HCT116 (cell line): Measurements from ENCODE around the gene RAB30. TPM values are rescaled to one million over a fixed set of nuclear protein-coding genes. Genes with fewer than 3 reads are reported as not detected.

ENCODE experiments used
- ATAC-seq: fragments of 200-7000 bp; cut with Tn5 transposase; 2 replicates; pipeline ENCODE4 v1.9.1; 2020; ENCODE audit warnings: mild to moderate bottlenecking, moderate library complexity
- BruUV-seq: library from RNA; stranded (reverse); fragments of 400-500 nt; replicated peaks from 2 replicates; lab custom pipeline; 2021; lab: Mats Ljungman, UMichigan
- CTCF ChIA-PET: fragments of 300-600 bp; sonication (Branson Sonifier 250); formaldehyde crosslinking; loops from one replicate; lab custom pipeline; 2021; ENCODE audit warnings: antibody characterized with exemption; lab: Charles Lee
- POLR2A ChIA-PET: fragments of 300-600, 350-600 bp; sonication (Branson Sonifier 250); formaldehyde crosslinking; loops from one replicate; lab custom pipeline; 2021; ENCODE audit warnings: antibody characterized with exemption; lab: Charles Lee
- RAD21 ChIA-PET, 2 experiments: fragments of 300-600 bp; sonication (Branson Sonifier 250); formaldehyde crosslinking; loops; one replicate each; lab custom pipeline; 2023; ENCODE audit warnings: low total read pairs in 2 of 2; ENCODE audit not compliant: uncharacterized antibody in 2 of 2, unreplicated experiment in 2 of 2, low non-redundant PET in 1 of 2; lab: Charles Lee
- DNase-seq: peaks from one replicate; pipeline ENCODE4 v3.0.0-alpha.2; 2010; ENCODE audit warnings: low read depth, low spot score
- H2AFZ ChIP-seq: fragments of 200-600 bp; shearing (Covaris generic), sonication (generic); 2 replicates; pipeline ENCODE4 v1.6.1; 2017; ENCODE audit warnings: low read depth, mixed run types, mixed read lengths, antibody characterized with exemption, low read length; ENCODE audit not compliant: poor library complexity, severe bottlenecking
- H3K27ac ChIP-seq: 2 replicates; pipeline ENCODE4 v1.5.1; 2012; ENCODE audit warnings: low read depth, low read length
- H3K27me3 ChIP-seq: fragments of 200-600 bp; sonication (generic); 2 replicates; pipeline ENCODE4 v1.6.1; 2016; ENCODE audit warnings: mixed run types, low read length, mixed read lengths; ENCODE audit not compliant: insufficient read depth
- H3K36me3 ChIP-seq, 2 experiments: fragments of 200-500 bp in 1 of 2; fragments of 200-600 bp in 1 of 2; sonication (Bioruptor generic) in 1 of 2; sonication (generic) in 1 of 2; 2 replicates each; pipeline versions ENCODE4 v1.5.1 to v1.6.1; 2014 to 2016; ENCODE audit warnings: low read length in 2 of 2, inconsistent platforms in 1 of 2, mixed read lengths in 1 of 2, mixed run types in 1 of 2; ENCODE audit not compliant: insufficient read depth in 2 of 2, control insufficient read depth in 1 of 2
- H3K4me1 ChIP-seq, 2 experiments: fragments of 200-600 bp in 1 of 2; sonication (generic) in 1 of 2; 2 replicates each; pipeline versions ENCODE4 v1.5.1 to v1.6.1; 2012 to 2017; ENCODE audit warnings: low read length in 2 of 2, inconsistent platforms in 1 of 2, mild to moderate bottlenecking in 1 of 2, mixed read lengths in 1 of 2, mixed run types in 1 of 2, moderate library complexity in 1 of 2; ENCODE audit not compliant: insufficient read depth in 2 of 2, control insufficient read depth in 1 of 2
- H3K4me2 ChIP-seq: fragments of 200-600 bp; sonication (generic); 2 replicates; pipeline ENCODE4 v1.6.1; 2017; ENCODE audit warnings: mixed run types, low read length, mixed read lengths
- H3K4me3 ChIP-seq, 2 experiments: fragments of 200-600 bp in 1 of 2; sonication (generic) in 1 of 2; replicated peaks in 1 of 2; 2 replicates each; pipeline ENCODE4 v1.5.1; 2011 to 2016; ENCODE audit warnings: low read length in 2 of 2, control low read depth in 1 of 2, low read depth in 1 of 2, mild to moderate bottlenecking in 1 of 2, mixed read lengths in 1 of 2, mixed run types in 1 of 2
- H3K79me2 ChIP-seq: fragments of 200-600 bp; sonication (generic); 2 replicates; pipeline ENCODE4 v1.6.1; 2017; ENCODE audit warnings: mild to moderate bottlenecking, mixed run types, low read length, moderate library complexity, mixed read lengths; ENCODE audit not compliant: insufficient read depth
- H3K9ac ChIP-seq: fragments of 200-600 bp; sonication (generic); 2 replicates; pipeline ENCODE4 v1.6.1; 2016; ENCODE audit warnings: low read length, mixed read lengths
- H3K9me2 ChIP-seq: fragments of 200-600 bp; sonication (generic), shearing (Covaris generic); 2 replicates; pipeline ENCODE4 v1.6.1; 2017; ENCODE audit warnings: mixed run types, mild to moderate bottlenecking, moderate library complexity; ENCODE audit not compliant: insufficient read depth
- H3K9me3 ChIP-seq, 2 experiments: fragments of 200-500 bp in 1 of 2; fragments of 200-600 bp in 1 of 2; sonication (Bioruptor generic) in 1 of 2; sonication (generic) in 1 of 2; 2 replicates each; pipeline ENCODE4 v1.6.1; 2014 to 2017; ENCODE audit warnings: low read length in 2 of 2, mixed read lengths in 2 of 2, inconsistent platforms in 1 of 2, low read depth in 1 of 2, mild to moderate bottlenecking in 1 of 2, mixed run types in 1 of 2, moderate library complexity in 1 of 2; ENCODE audit not compliant: control insufficient read depth in 1 of 2, insufficient read depth in 1 of 2
- H4K20me1 ChIP-seq: fragments of 200-600 bp; sonication (generic), shearing (Covaris generic); 2 replicates; pipeline ENCODE4 v1.6.1; 2017; ENCODE audit warnings: mixed run types, mild to moderate bottlenecking, moderate library complexity; ENCODE audit not compliant: insufficient read depth
- CBX3 ChIP-seq: IDR thresholded peaks from 2 replicates; pipeline ENCODE4 v1.6.1; 2012; ENCODE audit warnings: low read depth
- CEBPB ChIP-seq: IDR thresholded peaks from 2 replicates; pipeline ENCODE4 v1.6.1; 2012; ENCODE audit warnings: low read depth
- CTCF ChIP-seq, 3 experiments: fragments of 200-600 bp in 1 of 3; sonication (generic) in 1 of 3; IDR thresholded peaks in 2 of 3; conservative IDR thresholded peaks in 1 of 3; 2 replicates each; pipeline ENCODE4 v1.5.1; 2012 to 2017; ENCODE audit warnings: low read depth in 2 of 3, low read length in 2 of 3, antibody characterized with exemption in 1 of 3, borderline replicate concordance in 1 of 3, control low read depth in 1 of 3, mild to moderate bottlenecking in 1 of 3, mixed read lengths in 1 of 3, mixed run types in 1 of 3, moderate library complexity in 1 of 3; ENCODE audit not compliant: insufficient read depth in 1 of 3
- EGR1 ChIP-seq: IDR thresholded peaks from 2 replicates; pipeline ENCODE4 v1.6.1; 2012; ENCODE audit warnings: low read depth
- ELF1 ChIP-seq: IDR thresholded peaks from 2 replicates; pipeline ENCODE4 v1.6.1; 2012; ENCODE audit warnings: low read depth, borderline replicate concordance
- EZH2phosphoT487 ChIP-seq: fragments of 200-600 bp; IDR thresholded peaks from 2 replicates; pipeline ENCODE4 v1.6.1; 2018; ENCODE audit warnings: antibody characterized with exemption, borderline replicate concordance
- FOSL1 ChIP-seq: IDR thresholded peaks from 2 replicates; pipeline ENCODE4 v1.6.1; 2012; ENCODE audit warnings: low read depth
- JUND ChIP-seq: IDR thresholded peaks from 2 replicates; pipeline ENCODE4 v1.6.1; 2012
- MAX ChIP-seq: IDR thresholded peaks from 2 replicates; pipeline ENCODE4 v1.6.1; 2012
- POLR2A ChIP-seq: IDR thresholded peaks from 2 replicates; pipeline ENCODE4 v1.7.0; 2011; ENCODE audit warnings: borderline replicate concordance; ENCODE audit not compliant: insufficient read depth, insufficient read length; ENCODE audit errors: extremely low read depth
- POLR2AphosphoS5 ChIP-seq: IDR thresholded peaks from 2 replicates; pipeline ENCODE4 v1.6.1; 2011; ENCODE audit warnings: mild to moderate bottlenecking, low read depth, low read length, moderate library complexity
- RAD21 ChIP-seq: IDR thresholded peaks from 2 replicates; pipeline ENCODE4 v1.6.1; 2012; ENCODE audit warnings: low read depth, mild to moderate bottlenecking
- REST ChIP-seq: IDR thresholded peaks from 2 replicates; pipeline ENCODE4 v1.6.1; 2012; ENCODE audit warnings: low read depth
- SIN3A ChIP-seq: IDR thresholded peaks from 2 replicates; pipeline ENCODE4 v1.6.1; 2012; ENCODE audit warnings: low read depth
- SP1 ChIP-seq: IDR thresholded peaks from 2 replicates; pipeline ENCODE4 v1.6.1; 2012; ENCODE audit warnings: low read depth
- SRF ChIP-seq: IDR thresholded peaks from 2 replicates; pipeline ENCODE4 v1.6.1; 2012; ENCODE audit warnings: low read depth
- TCF7L2 ChIP-seq: IDR thresholded peaks from 2 replicates; pipeline ENCODE4 v1.7.0; 2011; ENCODE audit warnings: borderline replicate concordance, inconsistent platforms; ENCODE audit not compliant: insufficient read depth, insufficient read length; ENCODE audit errors: extremely low read depth
- ZFX ChIP-seq: fragments of 450-650 bp; IDR thresholded peaks from 2 replicates; pipeline ENCODE4 v1.6.1; 2017
- intact Hi-C: fragments of 100-400 bp; cut with micrococcal nuclease; formaldehyde crosslinking; loops from 2 replicates; pipeline ENCODE4 v1.10.0; 2022
- total RNA-seq: library from RNA; stranded (reverse); gene quantifications from one replicate; pipeline ENCODE4 v1.2.1, GENCODE V29; 2021; ENCODE audit not compliant: unreplicated experiment

Gene RAB30
- total RNA-seq, 1 experiment from 2014 or later: 5.7 TPM

GRCh38 chr11:83007477-83007876 lies 64.2 kb downstream of the RAB30 start:
- H3K4me2 ChIP-seq: no peak overlapping the region
- no peaks in the 10 kb centered on the region for H3K9me2 ChIP-seq
- POLR2A ChIA-PET: interaction anchor here (1.5 kb wide), 1 partner anchor 106 kb away, joined by 3 read pairs; the partner anchor contains the start of gene DDIAS
- H3K27ac ChIP-seq: no peak overlapping the region
- H4K20me1 ChIP-seq: no peaks in the 10 kb centered on the region; the same call in 1 of the 2 replicates
- no peak for ATAC-seq
- no peaks in the 10 kb centered on the region for H3K27me3 ChIP-seq
- no peak for DNase-seq
- no peak overlapping the region for H3K4me3 ChIP-seq
- CTCF ChIA-PET: no interaction called here
- intact Hi-C loops: no loop called here
- H3K4me1 ChIP-seq: peaks cover 0 to 9% of the 10 kb centered on the region in 2 experiments; a peak in 1 of 4 replicates
- TF ChIP-seq SIN3A (no peak), CTCF (IDR thresholded peaks at IDR 0.05 in 2 of 3, conservative IDR thresholded peaks at IDR 0.05 in 1 of 3; ENCODE audit: borderline replicate concordance in 1 of 3, insufficient read depth in 1 of 3, low read depth in 2 of 3, low read length in 2 of 3) (no peak), POLR2A (no peak), POLR2AphosphoS5 (no peak), JUND (no peak), ELF1 (no peak), SP1 (no peak), SRF (no peak), CEBPB (no peak), TCF7L2 (no peak), EZH2phosphoT487 (no peak), RAD21 (no peak), REST (no peak), ZFX (no peak), EGR1 (no peak), MAX (no peak), FOSL1 (no peak), CBX3 (no peak)
- RAD21 ChIA-PET: no interaction called here
- no peak overlapping the region for H3K9ac ChIP-seq
- H2AFZ ChIP-seq: no peak overlapping the region
- no TSS peak for BruUV-seq
- H3K36me3 ChIP-seq: no peaks in the 10 kb centered on the region
- no peaks in the 10 kb centered on the region for H3K79me2 ChIP-seq
- H3K9me3 ChIP-seq: no peaks in the 10 kb centered on the region
